ENCODE results near the gene DUSP5.
A peak's percentile ranks its signal among the peaks of the same experiment; 100 is the strongest.
"Not testable (repeated sequence)": the region's sequence is repeated elsewhere in the genome, so short reads cannot be mapped to it uniquely, and the experiment has no call there.

DUSP5 gene

GRCh38 chr10:110497438-110498086 is at the start of gene DUSP5:
DUSP5 (plus strand) TSS chr10:110497907; CDS start chr10:110498122, 215 bp downstream.
- peak; percentile 73 for DNase-seq (ENCODE audit: low read depth)

- no peak for DNase-seq (ENCODE audit: low read depth)
Observed at GRCh38 chr10:110448682-110449418, 48.9 kb upstream of the DUSP5 start.

- DNase-seq (ENCODE audit: low read depth) = no peak
Observed at GRCh38 chr10:110455446-110455845, 42.3 kb upstream of the DUSP5 start.

- DNase-seq (ENCODE audit: low read depth) = no peak
Observed at GRCh38 chr10:110456046-110456445, 41.7 kb upstream of the DUSP5 start.

GRCh38 chr10:110456523-110457091 is 41.1 kb upstream of the DUSP5 start:
- DNase-seq (ENCODE audit: low read depth) = no peak

GRCh38 chr10:110457851-110458250 is 39.9 kb upstream of the DUSP5 start:
- DNase-seq (ENCODE audit: low read depth) = no peak

GRCh38 chr10:110458266-110458920 is 39.3 kb upstream of the DUSP5 start:
- DNase-seq (ENCODE audit: low read depth) = no peak

- no peak for DNase-seq (ENCODE audit: low read depth)
Observed at GRCh38 chr10:110459600-110459999, 38.1 kb upstream of the DUSP5 start.

GRCh38 chr10:110460111-110460809 is 37.4 kb upstream of the DUSP5 start:
- no peak for DNase-seq (ENCODE audit: low read depth)

- DNase-seq (ENCODE audit: low read depth) = no peak
Observed at GRCh38 chr10:110461088-110461487, 36.6 kb upstream of the DUSP5 start.

- DNase-seq (ENCODE audit: low read depth) = no peak
Observed at GRCh38 chr10:110461530-110461929, 36.2 kb upstream of the DUSP5 start.

- DNase-seq (ENCODE audit: low read depth) = no peak
Observed at GRCh38 chr10:110462166-110463095, 35.3 kb upstream of the DUSP5 start.

- not testable (repeated sequence) for DNase-seq (ENCODE audit: low read depth)
Observed at GRCh38 chr10:110468258-110468657, 29.4 kb upstream of the DUSP5 start.

GRCh38 chr10:110470541-110470940 is 27.2 kb upstream of the DUSP5 start:
- not testable (repeated sequence) for DNase-seq (ENCODE audit: low read depth)

- no peak for DNase-seq (ENCODE audit: low read depth)
Observed at GRCh38 chr10:110471566-110472139, 26.1 kb upstream of the DUSP5 start.

- DNase-seq (ENCODE audit: low read depth) = no peak
Observed at GRCh38 chr10:110474017-110474416, 23.7 kb upstream of the DUSP5 start.

GRCh38 chr10:110474826-110475225 is 22.9 kb upstream of the DUSP5 start:
- no peak for DNase-seq (ENCODE audit: low read depth)

- DNase-seq (ENCODE audit: low read depth) = no peak
Observed at GRCh38 chr10:110475722-110476515, 21.8 kb upstream of the DUSP5 start.

GRCh38 chr10:110479710-110480109 is 18.0 kb upstream of the DUSP5 start:
- no peak for DNase-seq (ENCODE audit: low read depth)

- no peak for DNase-seq (ENCODE audit: low read depth)
Observed at GRCh38 chr10:110480387-110480786, 17.3 kb upstream of the DUSP5 start.

Measured in fibroblast of the conjunctiva (primary cell).